NCI-H1417 treated with DMSO at 0.1 percent for 48 hours (cell line): Measurements from ENCODE around the gene RSPH3.
"Not testable (repeated sequence)": the region's sequence is repeated elsewhere in the genome, so short reads cannot be mapped to it uniquely, and the experiment has no call there.

Experiments used
- DNase-seq: peaks from one replicate; lab custom pipeline; 2025; lab: John Stamatoyannopoulos, UW

The RSPH3 gene

GRCh38 chr6:158972241-158973233, 27.5 kb downstream of the RSPH3 start:
- peak; percentile 49 for DNase-seq

GRCh38 chr6:158970640-158971275, 29.2 kb downstream of the RSPH3 start:
- DNase-seq: no peak

- DNase-seq: no peak
Measured at GRCh38 chr6:158969148-158969547, 30.9 kb downstream of the RSPH3 start.

GRCh38 chr6:158963020-158963808, 36.8 kb downstream of the RSPH3 start:
- DNase-seq: no peak

- no peak for DNase-seq
Measured at GRCh38 chr6:158962371-158962770, 37.6 kb downstream of the RSPH3 start.

GRCh38 chr6:158960026-158960425, 40.0 kb downstream of the RSPH3 start:
- DNase-seq: no peak

GRCh38 chr6:158959552-158959951, 40.5 kb downstream of the RSPH3 start:
- DNase-seq: no peak

- DNase-seq: no peak
Measured at GRCh38 chr6:158958504-158959386, 41.3 kb downstream of the RSPH3 start.

GRCh38 chr6:158955255-158955654, 44.7 kb downstream of the RSPH3 start:
- DNase-seq: no peak

GRCh38 chr6:158954753-158955152, 45.2 kb downstream of the RSPH3 start:
- DNase-seq: no peak

- DNase-seq: not testable (repeated sequence)
Measured at GRCh38 chr6:158952011-158952410, 48.0 kb downstream of the RSPH3 start.

GRCh38 chr6:158951565-158951964, 48.4 kb downstream of the RSPH3 start:
- not testable (repeated sequence) for DNase-seq

GRCh38 chr6:158947284-158947683, 52.7 kb downstream of the RSPH3 start:
- no peak for DNase-seq

GRCh38 chr6:158943380-158944032, 56.5 kb downstream of the RSPH3 start:
- DNase-seq: no peak

- DNase-seq: no peak
Measured at GRCh38 chr6:158942349-158942748, 57.7 kb downstream of the RSPH3 start.

GRCh38 chr6:158941246-158941645, 58.8 kb downstream of the RSPH3 start:
- no peak for DNase-seq

GRCh38 chr6:158939255-158940159, 60.5 kb downstream of the RSPH3 start:
- no peak for DNase-seq

GRCh38 chr6:158938811-158939254, 61.2 kb downstream of the RSPH3 start:
- DNase-seq: no peak

GRCh38 chr6:158938220-158938619, 61.8 kb downstream of the RSPH3 start:
- DNase-seq: no peak

GRCh38 chr6:158934157-158934556, 65.8 kb downstream of the RSPH3 start:
- no peak for DNase-seq
